H1 (cell line): ENCODE results near the gene MPPE1. TPM values are rescaled to one million over a fixed set of nuclear protein-coding genes. Genes with fewer than 3 reads are reported as not detected.
"Not testable (repeated sequence)": the region's sequence is repeated elsewhere in the genome, so short reads cannot be mapped to it uniquely, and the experiment has no call there.

Source experiments
- CTCF ChIA-PET: fragments of 300-600 bp; sonication (Branson Sonifier 250); formaldehyde crosslinking; loops from one replicate; lab custom pipeline; 2021; ENCODE audit not compliant: partially characterized antibody; lab: Charles Lee
- POLR2A ChIA-PET: fragments of 300-600 bp; sonication (Branson Sonifier 250); formaldehyde crosslinking; loops from one replicate; lab custom pipeline; 2021; ENCODE audit warnings: inconsistent platforms; ENCODE audit not compliant: partially characterized antibody; lab: Charles Lee
- DNase-seq, 2 experiments: peaks; one replicate each; pipeline versions ENCODE4 v3.0.0 to v3.0.0-alpha.2; 2010 to 2022; ENCODE audit warnings: low spot score in 2 of 2, low read depth in 1 of 2, mixed read lengths in 1 of 2
- FAIRE-seq: peaks from 2 replicates; lab custom pipeline; 2011; peaks lifted over from hg19 to GRCh38; lab: Jason Lieb, UNC
- H2AFZ ChIP-seq: 2 replicates; pipeline ENCODE4 v1.8.1; 2012; ENCODE audit warnings: low read length, inconsistent platforms
- H2AK5ac ChIP-seq: 2 replicates; pipeline ENCODE4 v1.6.1; 2013; ENCODE audit warnings: low read depth, low read length
- H2BK120ac ChIP-seq: replicated peaks from 2 replicates; pipeline ENCODE3; 2013; ENCODE audit warnings: low read depth, low read length, inconsistent platforms
- H2BK12ac ChIP-seq: 2 replicates; pipeline ENCODE4 v1.6.1; 2013; ENCODE audit warnings: low read depth, low read length
- H2BK15ac ChIP-seq: 2 replicates; pipeline ENCODE4 v1.6.1; 2013; ENCODE audit warnings: low read length
- H2BK20ac ChIP-seq: 2 replicates; pipeline ENCODE4 v1.6.1; 2013; ENCODE audit warnings: low read length
- H2BK5ac ChIP-seq: 2 replicates; pipeline ENCODE4 v1.6.1; 2013; ENCODE audit warnings: low read depth, low read length
- H3K14ac ChIP-seq: 2 replicates; pipeline ENCODE4 v1.6.1; 2013; ENCODE audit warnings: inconsistent platforms; ENCODE audit not compliant: insufficient read length
- H3K18ac ChIP-seq: 2 replicates; pipeline ENCODE4 v1.6.1; 2013; ENCODE audit warnings: low read length; ENCODE audit errors: extremely low read depth
- H3K23ac ChIP-seq: 2 replicates; pipeline ENCODE4 v1.6.1; 2013; ENCODE audit warnings: inconsistent platforms; ENCODE audit not compliant: insufficient read length
- H3K23me2 ChIP-seq: 2 replicates; pipeline ENCODE4 v1.6.1; 2013; ENCODE audit warnings: low read depth, low read length
- H3K27ac ChIP-seq: 2 replicates; pipeline ENCODE4 v1.6.1; 2011; ENCODE audit warnings: low read depth, low read length, inconsistent platforms
- H3K27me3 ChIP-seq, 4 experiments: replicated peaks in 1 of 4; 1 replicate in 1 of 4; 2 replicates in 3 of 4; pipeline versions ENCODE4 v1.6.1 to v1.8.1; 2011 to 2013; ENCODE audit warnings: low read length in 3 of 4, mild to moderate bottlenecking in 3 of 4, inconsistent platforms in 2 of 4, mixed read lengths in 2 of 4, moderate library complexity in 1 of 4; ENCODE audit not compliant: control insufficient read depth in 3 of 4, insufficient read depth in 3 of 4; ENCODE audit errors: extremely low read depth in 1 of 4
- H3K36me3 ChIP-seq, 4 experiments: 2 replicates each; pipeline versions ENCODE4 v1.6.1 to v1.8.1; 2011 to 2013; ENCODE audit warnings: mild to moderate bottlenecking in 4 of 4, low read length in 3 of 4, moderate library complexity in 2 of 4, control low read depth in 1 of 4, inconsistent platforms in 1 of 4; ENCODE audit not compliant: insufficient read depth in 4 of 4, control insufficient read depth in 2 of 4
- H3K4ac ChIP-seq: replicated peaks from 2 replicates; pipeline ENCODE3; 2013; ENCODE audit warnings: low read length, low read depth, mixed read lengths, inconsistent platforms; ENCODE audit not compliant: insufficient read length
- H3K4me1 ChIP-seq, 4 experiments: replicated peaks in 1 of 4; 1 replicate in 1 of 4; 2 replicates in 3 of 4; pipeline versions ENCODE4 v1.6.1 to v1.8.1; 2011 to 2013; ENCODE audit warnings: low read length in 3 of 4, inconsistent platforms in 2 of 4, mixed read lengths in 1 of 4; ENCODE audit not compliant: insufficient read depth in 4 of 4, control insufficient read depth in 3 of 4
- H3K4me2 ChIP-seq, 2 experiments: 2 replicates each; pipeline versions ENCODE4 v1.6.1 to v1.8.1; 2011 to 2013; ENCODE audit warnings: low read depth in 2 of 2, low read length in 2 of 2, control low read depth in 1 of 2, inconsistent platforms in 1 of 2, mild to moderate bottlenecking in 1 of 2; ENCODE audit not compliant: insufficient read depth in 1 of 2
- H3K4me3 ChIP-seq, 4 experiments: fragments of 200-600, 300-600 bp in 1 of 4; sonication (generic), shearing (Covaris generic), sonication (Bioruptor Twin) in 1 of 4; 2 replicates each; pipeline versions ENCODE4 v1.5.1 to v1.8.1; 2011 to 2016; ENCODE audit warnings: low read length in 4 of 4, low read depth in 3 of 4, control low read depth in 2 of 4, inconsistent platforms in 2 of 4, mild to moderate bottlenecking in 2 of 4, mixed read lengths in 1 of 4, moderate library complexity in 1 of 4; ENCODE audit not compliant: insufficient read depth in 2 of 4; ENCODE audit errors: extremely low read depth in 1 of 4
- H3K56ac ChIP-seq: replicated peaks from 2 replicates; pipeline ENCODE3; 2013; ENCODE audit warnings: low read depth, mild to moderate bottlenecking, mixed read lengths, low read length, inconsistent platforms; ENCODE audit not compliant: insufficient read length
- H3K79me1 ChIP-seq: 2 replicates; pipeline ENCODE4 v1.6.1; 2013; ENCODE audit warnings: low read depth, low read length, control low read depth
- H3K79me2 ChIP-seq, 2 experiments: 2 replicates each; pipeline versions ENCODE4 v1.6.1 to v1.8.1; 2012 to 2013; ENCODE audit warnings: low read length in 2 of 2, mild to moderate bottlenecking in 2 of 2, inconsistent platforms in 1 of 2; ENCODE audit not compliant: insufficient read depth in 2 of 2, control insufficient read depth in 1 of 2
- H3K9ac ChIP-seq, 4 experiments: replicated peaks in 1 of 4; 1 replicate in 1 of 4; 2 replicates in 3 of 4; pipeline versions ENCODE4 v1.6.1 to v1.8.1; 2011 to 2013; ENCODE audit warnings: low read depth in 3 of 4, low read length in 3 of 4, control low read depth in 2 of 4, mild to moderate bottlenecking in 2 of 4, moderate library complexity in 2 of 4, inconsistent platforms in 1 of 4; ENCODE audit errors: extremely low read depth in 1 of 4
- H3K9me3 ChIP-seq, 2 experiments: 2 replicates each; pipeline versions ENCODE4 v1.6.1 to v1.8.1; 2012 to 2013; ENCODE audit warnings: mild to moderate bottlenecking in 2 of 2, moderate library complexity in 2 of 2, control low read depth in 1 of 2, inconsistent platforms in 1 of 2, low read depth in 1 of 2, low read length in 1 of 2, mixed read lengths in 1 of 2; ENCODE audit not compliant: insufficient read depth in 2 of 2
- H4K20me1 ChIP-seq, 2 experiments: replicated peaks in 1 of 2; 2 replicates each; pipeline versions ENCODE3 to v1.8.1; 2011 to 2013; ENCODE audit warnings: inconsistent platforms in 2 of 2, low read length in 2 of 2, mild to moderate bottlenecking in 1 of 2; ENCODE audit not compliant: insufficient read depth in 2 of 2, control insufficient read depth in 1 of 2
- H4K5ac ChIP-seq: 2 replicates; pipeline ENCODE4 v1.6.1; 2013; ENCODE audit warnings: low read length, low read depth, mixed read lengths, inconsistent platforms; ENCODE audit not compliant: insufficient read length
- H4K8ac ChIP-seq: 2 replicates; pipeline ENCODE4 v1.8.0; 2013; ENCODE audit warnings: mild to moderate bottlenecking, moderate library complexity, low read length, inconsistent platforms; ENCODE audit not compliant: insufficient read depth; ENCODE audit errors: extremely low read depth
- H4K91ac ChIP-seq: replicated peaks from 2 replicates; pipeline ENCODE3; 2013; ENCODE audit warnings: low read length, mixed read lengths, inconsistent platforms; ENCODE audit not compliant: insufficient read length
- WGBS, 2 experiments: shearing (Covaris generic) in 1 of 2; methylation state at CpG; one replicate each; pipeline versions ENCODE4 v1.1.6 to v1.1.7; 2013 to 2015; ENCODE audit warnings: low lambda C conversion rate in 2 of 2, mixed read lengths in 2 of 2, inconsistent platforms in 1 of 2, low coverage in 1 of 2, missing lambda C conversion rate in 1 of 2; ENCODE audit not compliant: insufficient replicate concordance in 2 of 2, insufficient coverage in 1 of 2, insufficient read length in 1 of 2; ENCODE audit errors: extremely low coverage in 1 of 2, missing lambda C conversion rate in 1 of 2; 5-methylcytosine and 5-hydroxymethylcytosine counted together
- polyA plus RNA-seq, 7 experiments: library from polyadenylated mRNA; depleted of rRNA in 3 of 7; stranded (reverse) in 5 of 7; unstranded in 2 of 7; fragments of >200 nt in 5 of 7; fragments of 200-250 nt in 2 of 7; gene quantifications; 1 replicate in 5 of 7; 2 replicates in 1 of 7; 4 replicates in 1 of 7; pipeline versions ENCODE4 v1.2.1 to v1.2.3, GENCODE V29; 2011 to 2013; ENCODE audit warnings: missing spikeins in 2 of 7, mixed read lengths in 2 of 7
- total RNA-seq: library from RNA; stranded (reverse); fragmentation: NEBNext Ultra II Directional; extraction: Animal tissue kit (Norgen Biotek cat#: 25700); gene quantifications from 2 replicates; pipeline ENCODE4 v1.2.1, GENCODE V29; 2021

MPPE1 gene
- total and polyA plus RNA-seq, 2 of the 8 experiments (the other 6 are each of a cell fraction or from before 2014, with no cell fraction given), result 13.7 to 20.9 TPM

- H3K4ac ChIP-seq, H4K91ac ChIP-seq, H4K5ac ChIP-seq, H2BK15ac ChIP-seq, H2AK5ac ChIP-seq, H3K18ac ChIP-seq, H3K23me2 ChIP-seq, H3K14ac ChIP-seq, H3K27me3 ChIP-seq, POLR2A ChIA-PET, CTCF ChIA-PET, FAIRE-seq, H2BK5ac ChIP-seq, H4K20me1 ChIP-seq, H2BK120ac ChIP-seq, H3K4me1 ChIP-seq, H3K4me3 ChIP-seq, H2AFZ ChIP-seq, H3K9me3 ChIP-seq, H3K23ac ChIP-seq, H3K56ac ChIP-seq, H4K8ac ChIP-seq, H3K9ac ChIP-seq, H3K4me2 ChIP-seq, H2BK12ac ChIP-seq, H3K36me3 ChIP-seq, H3K79me2 ChIP-seq, DNase-seq, H2BK20ac ChIP-seq, H3K27ac ChIP-seq, H3K79me1 ChIP-seq: not testable (repeated sequence)
- WGBS, 2 experiments, result 100% methylated on average over 4 of the region's 5 CpGs; no CpG with 5 or more reads in 1 of the 2 experiments
Observed at GRCh38 chr18:11919522-11919921, 11.4 kb upstream of the MPPE1 start.

GRCh38 chr18:11916880-11917279, 8.8 kb upstream of the MPPE1 start:
- H2BK12ac ChIP-seq, FAIRE-seq, H3K27ac ChIP-seq, H2BK15ac ChIP-seq, H3K18ac ChIP-seq, H3K23me2 ChIP-seq, H3K79me1 ChIP-seq, H4K91ac ChIP-seq, H2BK5ac ChIP-seq, H2AFZ ChIP-seq, H3K9ac ChIP-seq, H3K56ac ChIP-seq, H3K4me1 ChIP-seq, H4K8ac ChIP-seq, H2BK20ac ChIP-seq, H3K4ac ChIP-seq, H3K79me2 ChIP-seq, H2AK5ac ChIP-seq, H3K14ac ChIP-seq, DNase-seq, H3K9me3 ChIP-seq, H3K23ac ChIP-seq, H3K36me3 ChIP-seq, H3K4me2 ChIP-seq, H2BK120ac ChIP-seq, POLR2A ChIA-PET, H3K4me3 ChIP-seq, H4K20me1 ChIP-seq, H4K5ac ChIP-seq, H3K27me3 ChIP-seq: not testable (repeated sequence)
- 88% methylated on average over 4 of the region's 4 CpGs; no CpG with 5 or more reads in 1 of the 2 experiments for WGBS, 2 experiments
- CTCF ChIA-PET, result interaction anchor here (1.3 to 1.6 kb wide), 2 partner anchors 9 to 122 kb away, joined by 3 to 4 read pairs; partner anchors contain the start of gene MPPE1
